H1 (cell line): ENCODE results near the gene CELSR3. TPM values are rescaled to one million over a fixed set of nuclear protein-coding genes. Genes with fewer than 3 reads are reported as not detected.

Experiments
- BRCA1 ChIP-seq: IDR thresholded peaks from 2 replicates; pipeline ENCODE4 v1.6.1; 2012; ENCODE audit warnings: low read depth, low read length, improper control_type of control experiment
- CHD1 ChIP-seq: IDR thresholded peaks from 2 replicates; pipeline ENCODE4 v1.6.1; 2012; ENCODE audit warnings: low read depth, low read length, improper control_type of control experiment
- polyA plus RNA-seq, 7 experiments: library from polyadenylated mRNA; depleted of rRNA in 3 of 7; stranded (reverse) in 5 of 7; unstranded in 2 of 7; fragments of >200 nt in 5 of 7; fragments of 200-250 nt in 2 of 7; gene quantifications; 1 replicate in 5 of 7; 2 replicates in 1 of 7; 4 replicates in 1 of 7; pipeline versions ENCODE4 v1.2.1 to v1.2.3, GENCODE V29; 2011 to 2013; ENCODE audit warnings: missing spikeins in 2 of 7, mixed read lengths in 2 of 7
- total RNA-seq: library from RNA; stranded (reverse); fragmentation: NEBNext Ultra II Directional; extraction: Animal tissue kit (Norgen Biotek cat#: 25700); gene quantifications from 2 replicates; pipeline ENCODE4 v1.2.1, GENCODE V29; 2021
- TF ChIP-seq, protein P1 (sequence below): fragments of 300-600 bp; sonication (generic); IDR thresholded peaks from 2 replicates; pipeline ENCODE4 v1.7.1; 2012; ENCODE audit warnings: low read length, moderate library complexity, mild to moderate bottlenecking, inconsistent platforms; ENCODE audit not compliant: insufficient replicate concordance

Gene CELSR3
- total and polyA plus RNA-seq, 2 of the 8 experiments (the other 6 are each of a cell fraction or from before 2014, with no cell fraction given): 11.6 to 29.5 TPM

DNA sequence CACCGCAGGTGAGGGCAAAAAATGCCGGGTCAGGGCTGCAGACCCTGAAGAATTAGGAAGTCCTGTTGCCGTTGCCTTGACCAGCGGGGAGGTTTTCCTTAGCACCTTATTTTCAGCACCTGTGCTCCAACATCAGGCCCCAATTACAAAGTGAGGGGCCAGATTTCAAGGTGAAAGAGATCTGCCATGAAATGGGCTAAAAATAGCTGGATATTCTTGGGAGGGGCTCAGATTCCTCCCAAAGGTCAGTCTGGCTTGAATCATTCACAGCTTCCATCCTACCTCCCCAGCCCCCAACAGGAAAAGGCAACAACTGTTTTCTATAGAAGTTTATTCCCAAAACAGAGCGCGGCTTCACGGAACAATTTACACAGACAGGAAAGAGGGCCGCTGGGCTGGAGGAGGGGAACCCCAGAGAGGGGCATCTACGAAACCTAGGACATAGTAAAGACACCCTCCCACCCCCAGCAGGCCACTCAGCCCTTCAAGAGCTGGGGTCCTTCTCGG, 26.5 kb downstream of the CELSR3 start (continued):
- TF ChIP-seq, protein P1, sequence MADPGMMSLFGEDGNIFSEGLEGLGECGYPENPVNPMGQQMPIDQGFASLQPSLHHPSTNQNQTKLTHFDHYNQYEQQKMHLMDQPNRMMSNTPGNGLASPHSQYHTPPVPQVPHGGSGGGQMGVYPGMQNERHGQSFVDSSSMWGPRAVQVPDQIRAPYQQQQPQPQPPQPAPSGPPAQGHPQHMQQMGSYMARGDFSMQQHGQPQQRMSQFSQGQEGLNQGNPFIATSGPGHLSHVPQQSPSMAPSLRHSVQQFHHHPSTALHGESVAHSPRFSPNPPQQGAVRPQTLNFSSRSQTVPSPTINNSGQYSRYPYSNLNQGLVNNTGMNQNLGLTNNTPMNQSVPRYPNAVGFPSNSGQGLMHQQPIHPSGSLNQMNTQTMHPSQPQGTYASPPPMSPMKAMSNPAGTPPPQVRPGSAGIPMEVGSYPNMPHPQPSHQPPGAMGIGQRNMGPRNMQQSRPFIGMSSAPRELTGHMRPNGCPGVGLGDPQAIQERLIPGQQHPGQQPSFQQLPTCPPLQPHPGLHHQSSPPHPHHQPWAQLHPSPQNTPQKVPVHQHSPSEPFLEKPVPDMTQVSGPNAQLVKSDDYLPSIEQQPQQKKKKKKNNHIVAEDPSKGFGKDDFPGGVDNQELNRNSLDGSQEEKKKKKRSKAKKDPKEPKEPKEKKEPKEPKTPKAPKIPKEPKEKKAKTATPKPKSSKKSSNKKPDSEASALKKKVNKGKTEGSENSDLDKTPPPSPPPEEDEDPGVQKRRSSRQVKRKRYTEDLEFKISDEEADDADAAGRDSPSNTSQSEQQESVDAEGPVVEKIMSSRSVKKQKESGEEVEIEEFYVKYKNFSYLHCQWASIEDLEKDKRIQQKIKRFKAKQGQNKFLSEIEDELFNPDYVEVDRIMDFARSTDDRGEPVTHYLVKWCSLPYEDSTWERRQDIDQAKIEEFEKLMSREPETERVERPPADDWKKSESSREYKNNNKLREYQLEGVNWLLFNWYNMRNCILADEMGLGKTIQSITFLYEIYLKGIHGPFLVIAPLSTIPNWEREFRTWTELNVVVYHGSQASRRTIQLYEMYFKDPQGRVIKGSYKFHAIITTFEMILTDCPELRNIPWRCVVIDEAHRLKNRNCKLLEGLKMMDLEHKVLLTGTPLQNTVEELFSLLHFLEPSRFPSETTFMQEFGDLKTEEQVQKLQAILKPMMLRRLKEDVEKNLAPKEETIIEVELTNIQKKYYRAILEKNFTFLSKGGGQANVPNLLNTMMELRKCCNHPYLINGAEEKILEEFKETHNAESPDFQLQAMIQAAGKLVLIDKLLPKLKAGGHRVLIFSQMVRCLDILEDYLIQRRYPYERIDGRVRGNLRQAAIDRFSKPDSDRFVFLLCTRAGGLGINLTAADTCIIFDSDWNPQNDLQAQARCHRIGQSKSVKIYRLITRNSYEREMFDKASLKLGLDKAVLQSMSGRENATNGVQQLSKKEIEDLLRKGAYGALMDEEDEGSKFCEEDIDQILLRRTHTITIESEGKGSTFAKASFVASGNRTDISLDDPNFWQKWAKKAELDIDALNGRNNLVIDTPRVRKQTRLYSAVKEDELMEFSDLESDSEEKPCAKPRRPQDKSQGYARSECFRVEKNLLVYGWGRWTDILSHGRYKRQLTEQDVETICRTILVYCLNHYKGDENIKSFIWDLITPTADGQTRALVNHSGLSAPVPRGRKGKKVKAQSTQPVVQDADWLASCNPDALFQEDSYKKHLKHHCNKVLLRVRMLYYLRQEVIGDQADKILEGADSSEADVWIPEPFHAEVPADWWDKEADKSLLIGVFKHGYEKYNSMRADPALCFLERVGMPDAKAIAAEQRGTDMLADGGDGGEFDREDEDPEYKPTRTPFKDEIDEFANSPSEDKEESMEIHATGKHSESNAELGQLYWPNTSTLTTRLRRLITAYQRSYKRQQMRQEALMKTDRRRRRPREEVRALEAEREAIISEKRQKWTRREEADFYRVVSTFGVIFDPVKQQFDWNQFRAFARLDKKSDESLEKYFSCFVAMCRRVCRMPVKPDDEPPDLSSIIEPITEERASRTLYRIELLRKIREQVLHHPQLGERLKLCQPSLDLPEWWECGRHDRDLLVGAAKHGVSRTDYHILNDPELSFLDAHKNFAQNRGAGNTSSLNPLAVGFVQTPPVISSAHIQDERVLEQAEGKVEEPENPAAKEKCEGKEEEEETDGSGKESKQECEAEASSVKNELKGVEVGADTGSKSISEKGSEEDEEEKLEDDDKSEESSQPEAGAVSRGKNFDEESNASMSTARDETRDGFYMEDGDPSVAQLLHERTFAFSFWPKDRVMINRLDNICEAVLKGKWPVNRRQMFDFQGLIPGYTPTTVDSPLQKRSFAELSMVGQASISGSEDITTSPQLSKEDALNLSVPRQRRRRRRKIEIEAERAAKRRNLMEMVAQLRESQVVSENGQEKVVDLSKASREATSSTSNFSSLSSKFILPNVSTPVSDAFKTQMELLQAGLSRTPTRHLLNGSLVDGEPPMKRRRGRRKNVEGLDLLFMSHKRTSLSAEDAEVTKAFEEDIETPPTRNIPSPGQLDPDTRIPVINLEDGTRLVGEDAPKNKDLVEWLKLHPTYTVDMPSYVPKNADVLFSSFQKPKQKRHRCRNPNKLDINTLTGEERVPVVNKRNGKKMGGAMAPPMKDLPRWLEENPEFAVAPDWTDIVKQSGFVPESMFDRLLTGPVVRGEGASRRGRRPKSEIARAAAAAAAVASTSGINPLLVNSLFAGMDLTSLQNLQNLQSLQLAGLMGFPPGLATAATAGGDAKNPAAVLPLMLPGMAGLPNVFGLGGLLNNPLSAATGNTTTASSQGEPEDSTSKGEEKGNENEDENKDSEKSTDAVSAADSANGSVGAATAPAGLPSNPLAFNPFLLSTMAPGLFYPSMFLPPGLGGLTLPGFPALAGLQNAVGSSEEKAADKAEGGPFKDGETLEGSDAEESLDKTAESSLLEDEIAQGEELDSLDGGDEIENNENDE: no peak
- TF ChIP-seq BRCA1 (no peak), CHD1 (no peak)
- TF ChIP-seq, all 59 proteins: peak for 0
